HEK293 (cell line): ENCODE data around the gene MEGF9.
"Not testable (repeated sequence)": the region's sequence is repeated elsewhere in the genome, so short reads cannot be mapped to it uniquely, and the experiment has no call there.

Experiments used
- CTCF ChIA-PET: fragments of 350-600 bp; formaldehyde crosslinking; extraction: SDS; loops from one replicate; lab custom pipeline; 2021; ENCODE audit warnings: antibody characterized with exemption; lab: Yijun Ruan, JAX
- POLR2A ChIA-PET: fragments of 300-600 bp; formaldehyde crosslinking; extraction: SDS; loops from one replicate; lab custom pipeline; 2020; ENCODE audit warnings: antibody characterized with exemption, inconsistent platforms; lab: Yijun Ruan, JAX
- H3K27ac ChIP-seq: fragments of 200-500 bp; sonication (Bioruptor generic); 2 replicates; pipeline ENCODE4 v1.5.1; 2014; ENCODE audit warnings: low read depth, low read length, control low read depth, inconsistent platforms; ENCODE audit errors: extremely low read depth
- H3K36me3 ChIP-seq, 2 experiments: fragments of 200-500 bp in 1 of 2; sonication (Bioruptor generic) in 1 of 2; 1 replicate in 1 of 2; 2 replicates in 1 of 2; pipeline ENCODE4 v1.5.1; 2014 to 2017; ENCODE audit warnings: inconsistent platforms in 2 of 2, low read length in 2 of 2; ENCODE audit not compliant: control insufficient read depth in 2 of 2, insufficient read depth in 1 of 2
- H3K4me1 ChIP-seq: fragments of 200-500 bp; sonication (Bioruptor generic); 2 replicates; pipeline ENCODE4 v1.5.1; 2014; ENCODE audit warnings: mild to moderate bottlenecking, low read length, inconsistent platforms; ENCODE audit not compliant: control insufficient read depth, insufficient read depth
- H3K4me3 ChIP-seq: 2 replicates; pipeline ENCODE4 v1.5.1; 2011; ENCODE audit warnings: low read depth, mild to moderate bottlenecking, control low read depth, low read length, moderate library complexity
- H3K9me3 ChIP-seq: fragments of 200-500 bp; sonication (Bioruptor generic); 2 replicates; pipeline ENCODE4 v1.5.1; 2014; ENCODE audit warnings: low read depth, low read length, inconsistent platforms; ENCODE audit not compliant: control insufficient read depth, insufficient read depth
- BCL11A ChIP-seq: fragments of 450-650 bp; formaldehyde crosslinking; IDR thresholded peaks from 2 replicates; pipeline ENCODE4 v1.5.1; 2016; ENCODE audit warnings: low read depth, missing biosample characterization, missing genetic modification characterization
- PRDM1 ChIP-seq: fragments of 450-650 bp; formaldehyde crosslinking; IDR thresholded peaks from 2 replicates; pipeline ENCODE4; 2016; ENCODE audit warnings: missing biosample characterization, missing genetic modification characterization
- SALL2 ChIP-seq: fragments of 450-650 bp; formaldehyde crosslinking; IDR thresholded peaks from 2 replicates; pipeline ENCODE4 v1.5.0; 2017; ENCODE audit warnings: missing biosample characterization, mild to moderate bottlenecking, missing genetic modification characterization, borderline replicate concordance
- SCRT2 ChIP-seq: fragments of 450-650 bp; formaldehyde crosslinking; IDR thresholded peaks from 2 replicates; pipeline ENCODE4 v1.5.1; 2016; ENCODE audit warnings: missing biosample characterization, missing genetic modification characterization
- ZBTB20 ChIP-seq: fragments of 450-650 bp; formaldehyde crosslinking; IDR thresholded peaks from 2 replicates; pipeline ENCODE4 v1.5.1; 2016; ENCODE audit warnings: missing biosample characterization, missing genetic modification characterization
- ZFHX2 ChIP-seq: fragments of 450-650 bp; formaldehyde crosslinking; conservative IDR thresholded peaks from 2 replicates; pipeline ENCODE4 v1.5.1; 2016; ENCODE audit warnings: missing biosample characterization, missing genetic modification characterization
- ZNF146 ChIP-seq: fragments of 450-650 bp; formaldehyde crosslinking; IDR thresholded peaks from 2 replicates; pipeline ENCODE4 v1.5.1; 2016; ENCODE audit warnings: missing biosample characterization, missing genetic modification characterization
- ZNF560 ChIP-seq: fragments of 450-650 bp; formaldehyde crosslinking; IDR thresholded peaks from 2 replicates; pipeline ENCODE4 v1.5.1; 2017; ENCODE audit warnings: missing biosample characterization, missing genetic modification characterization, borderline replicate concordance
- ZNF610 ChIP-seq: fragments of 450-650 bp; formaldehyde crosslinking; IDR thresholded peaks from 2 replicates; pipeline ENCODE4 v1.5.1; 2016; ENCODE audit warnings: missing biosample characterization, missing genetic modification characterization, borderline replicate concordance
- ZNF623 ChIP-seq: fragments of 450-650 bp; formaldehyde crosslinking; IDR thresholded peaks from 2 replicates; pipeline ENCODE4 v1.5.1; 2016; ENCODE audit warnings: missing biosample characterization, missing genetic modification characterization
- ZNF701 ChIP-seq: fragments of 450-650 bp; formaldehyde crosslinking; IDR thresholded peaks from 2 replicates; pipeline ENCODE4 v1.5.1; 2016; ENCODE audit warnings: missing biosample characterization, missing genetic modification characterization
- ZNF76 ChIP-seq: fragments of 450-650 bp; formaldehyde crosslinking; IDR thresholded peaks from 2 replicates; pipeline ENCODE4; 2016; ENCODE audit warnings: low read depth, missing biosample characterization, missing genetic modification characterization, borderline replicate concordance
- ZNF776 ChIP-seq: fragments of 450-650 bp; formaldehyde crosslinking; IDR thresholded peaks from 2 replicates; pipeline ENCODE4 v1.5.0; 2017; ENCODE audit warnings: missing biosample characterization, missing genetic modification characterization, borderline replicate concordance
- ZNF792 ChIP-seq: fragments of 450-650 bp; formaldehyde crosslinking; IDR thresholded peaks from 2 replicates; pipeline ENCODE4 v1.5.1; 2016; ENCODE audit warnings: missing biosample characterization, missing genetic modification characterization
- TF ChIP-seq, protein P1 (sequence below): fragments of 450-650 bp; formaldehyde crosslinking; IDR thresholded peaks from 2 replicates; pipeline ENCODE4 v1.5.1; 2017; ENCODE audit warnings: missing biosample characterization, mild to moderate bottlenecking, missing genetic modification characterization, moderate library complexity
- TF ChIP-seq, protein P2 (sequence below): fragments of 450-650 bp; formaldehyde crosslinking; IDR thresholded peaks from 2 replicates; pipeline ENCODE4; 2016; ENCODE audit warnings: missing biosample characterization, missing genetic modification characterization

The MEGF9 gene

DNA sequence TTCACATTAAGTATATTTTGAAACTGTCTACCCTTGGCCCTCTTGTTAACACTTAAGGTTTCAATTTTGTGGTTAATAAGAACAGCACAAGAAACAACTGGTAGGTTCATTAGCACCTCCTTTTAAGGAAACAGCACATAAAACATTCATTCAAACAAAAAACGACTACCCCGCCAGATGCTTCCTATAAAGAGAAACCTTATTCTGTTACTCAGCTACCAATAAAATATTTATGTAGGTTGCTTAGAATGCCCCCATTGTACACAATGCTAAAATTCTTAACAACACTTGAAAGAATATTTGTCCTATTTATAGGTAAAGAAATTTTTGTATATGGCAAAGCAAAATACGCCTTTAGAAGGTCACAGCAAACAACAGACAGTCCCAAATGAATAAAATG is 157.5 kb downstream of the MEGF9 start (continued):
- TF ChIP-seq ZNF623 (no peak), BCL11A (no peak), ZNF701 (no peak), PRDM1 (tag by site-specific recombination) (no peak)
- TF ChIP-seq, protein P1, sequence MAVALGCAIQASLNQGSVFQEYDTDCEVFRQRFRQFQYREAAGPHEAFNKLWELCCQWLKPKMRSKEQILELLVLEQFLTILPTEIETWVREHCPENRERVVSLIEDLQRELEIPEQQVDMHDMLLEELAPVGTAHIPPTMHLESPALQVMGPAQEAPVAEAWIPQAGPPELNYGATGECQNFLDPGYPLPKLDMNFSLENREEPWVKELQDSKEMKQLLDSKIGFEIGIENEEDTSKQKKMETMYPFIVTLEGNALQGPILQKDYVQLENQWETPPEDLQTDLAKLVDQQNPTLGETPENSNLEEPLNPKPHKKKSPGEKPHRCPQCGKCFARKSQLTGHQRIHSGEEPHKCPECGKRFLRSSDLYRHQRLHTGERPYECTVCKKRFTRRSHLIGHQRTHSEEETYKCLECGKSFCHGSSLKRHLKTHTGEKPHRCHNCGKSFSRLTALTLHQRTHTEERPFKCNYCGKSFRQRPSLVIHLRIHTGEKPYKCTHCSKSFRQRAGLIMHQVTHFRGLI = no peak

DNA sequence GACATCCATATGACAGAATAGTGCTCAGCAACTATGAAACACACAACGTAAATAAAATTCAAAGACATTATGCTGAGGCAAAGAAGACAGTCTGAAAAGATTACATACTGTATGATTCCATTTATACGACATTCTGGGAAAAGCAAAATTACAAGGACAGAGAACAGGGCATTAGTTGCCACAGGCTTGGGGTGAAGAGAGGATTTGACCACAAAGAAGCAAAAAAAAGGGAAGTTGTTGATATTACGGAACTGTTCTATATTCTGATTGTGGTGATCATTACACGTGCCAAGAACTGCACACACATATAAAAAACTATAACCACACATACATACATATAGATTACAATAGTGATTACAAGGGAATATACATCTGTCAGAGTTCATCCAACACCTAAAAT is 158.4 kb downstream of the MEGF9 start:
- ChIA-PET CTCF (no interaction called here), POLR2A (no interaction called here)
- TF ChIP-seq ZNF76 (tag by site-specific recombination) = no peak
- TF ChIP-seq ZNF792 = no peak
- no peak for TF ChIP-seq ZBTB20
- TF ChIP-seq, protein P2, sequence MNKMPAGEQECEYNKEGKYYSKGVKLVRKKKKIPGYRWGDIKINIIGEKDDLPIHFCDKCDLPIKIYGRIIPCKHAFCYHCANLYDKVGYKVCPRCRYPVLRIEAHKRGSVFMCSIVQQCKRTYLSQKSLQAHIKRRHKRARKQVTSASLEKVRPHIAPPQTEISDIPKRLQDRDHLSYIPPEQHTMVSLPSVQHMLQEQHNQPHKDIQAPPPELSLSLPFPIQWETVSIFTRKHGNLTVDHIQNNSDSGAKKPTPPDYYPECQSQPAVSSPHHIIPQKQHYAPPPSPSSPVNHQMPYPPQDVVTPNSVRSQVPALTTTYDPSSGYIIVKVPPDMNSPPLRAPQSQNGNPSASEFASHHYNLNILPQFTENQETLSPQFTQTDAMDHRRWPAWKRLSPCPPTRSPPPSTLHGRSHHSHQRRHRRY (tag by site-specific recombination) = no peak
- TF ChIP-seq SCRT2 = no peak
- TF ChIP-seq ZNF560 = no peak
- TF ChIP-seq SALL2 (tag by site-specific recombination) = no peak
- no peak for TF ChIP-seq ZNF610 (tag by site-specific recombination)
- TF ChIP-seq ZFHX2 (tag by site-specific recombination) = no peak
- no peak for TF ChIP-seq ZNF776 (tag by site-specific recombination)
- TF ChIP-seq, all 188 proteins: peak for 0
- Histone ChIP-seq H3K4me1 (no peaks in the 10 kb centered on the region), H3K27ac (no peak overlapping the region), H3K4me3 (no peak overlapping the region), H3K36me3 (peaks cover 0 to 33% of the 10 kb centered on the region in 2 experiments; a peak in 1 of 3 replicates), H3K9me3 (no peaks in the 10 kb centered on the region)

DNA sequence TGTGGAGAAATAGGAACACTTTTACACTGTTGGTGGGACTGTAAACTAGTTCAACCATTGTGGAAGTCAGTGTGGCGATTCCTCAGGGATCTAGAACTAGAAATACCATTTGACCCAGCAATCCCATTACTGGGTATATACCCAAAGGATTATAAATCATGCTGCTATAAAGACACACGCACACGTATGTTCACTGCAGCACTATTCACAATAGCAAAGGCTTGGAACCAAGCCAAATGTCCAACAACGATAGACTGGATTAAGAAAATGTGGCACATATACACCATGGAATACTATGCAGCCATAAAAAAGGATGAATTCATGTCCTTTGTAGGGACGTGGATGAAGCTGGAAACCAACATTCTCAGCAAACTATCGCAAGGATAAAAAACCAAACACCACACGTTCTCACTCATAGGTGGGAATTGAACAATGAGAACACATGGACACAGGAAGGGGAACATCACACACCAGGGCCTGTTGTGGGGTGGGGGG is 162.0 kb downstream of the MEGF9 start:
- H3K4me3 ChIP-seq, POLR2A ChIA-PET: not testable (repeated sequence)
- peak; percentile 94 for TF ChIP-seq ZNF146 (tag by site-specific recombination)
- TF ChIP-seq, all 188 proteins: peak for 1; not testable (repeated sequence) for 187
- H3K4me1 ChIP-seq, CTCF ChIA-PET, H3K9me3 ChIP-seq, H3K27ac ChIP-seq: not testable (repeated sequence)
- H3K36me3 ChIP-seq = peaks cover 7 to 56% of the 10 kb centered on the region in 2 experiments
